ENCODE measurements around the gene AMN1. TPM values are rescaled to one million over a fixed set of nuclear protein-coding genes. Genes with fewer than 3 reads are reported as not detected.

The AMN1 gene
- polyA plus RNA-seq, 10 donors: 8.3 to 13.1 (median 10.4) TPM

- DNase-seq: no peak
Observed at GRCh38 chr12:31631023-31631724, 97.6 kb downstream of the AMN1 start.

- peak; percentile 54 to 74 (median 58) for DNase-seq
Observed at GRCh38 chr12:31629756-31630732, 98.8 kb downstream of the AMN1 start.

- peak in 1 of 3 donors; percentile 65 for DNase-seq
Observed at GRCh38 chr12:31627456-31628054, 101.3 kb downstream of the AMN1 start.

GRCh38 chr12:31626270-31626995, 102.4 kb downstream of the AMN1 start:
- no peak for DNase-seq

GRCh38 chr12:31622038-31622437, 106.8 kb downstream of the AMN1 start:
- no peak for DNase-seq

Other genes with a start within 250 kb of the AMN1 start
- 10 to 100 TPM; 12.3 to 26.1 (median 16.9) TPM for gene DENND5B, start 137.9 kb downstream of the AMN1 start, polyA plus RNA-seq (ENCODE audit: insufficient read length in 10 of 10)
- gene ETFBKMT, start 69.3 kb downstream of the AMN1 start, polyA plus RNA-seq (ENCODE audit: insufficient read length in 10 of 10): 1 to 10 TPM; 2.1 to 3.7 (median 2.9) TPM
- gene RESF1, start 230.4 kb upstream of the AMN1 start, polyA plus RNA-seq (ENCODE audit: insufficient read length in 10 of 10): 10 to 100 TPM; 17.7 to 31.4 (median 29.0) TPM